BE2C (cell line): ENCODE results near the gene ZBTB1. TPM values are rescaled to one million over a fixed set of nuclear protein-coding genes. Genes with fewer than 3 reads are reported as not detected.

ENCODE experiments used
- DNase-seq: peaks from one replicate; pipeline ENCODE4 v3.0.0-alpha.2; 2020
- H3K27me3 ChIP-seq: fragments of 250-450 bp; sonication (Bioruptor Pico); 2 replicates; pipeline ENCODE4 v1.5.1; 2020; ENCODE audit warnings: mild to moderate bottlenecking
- H3K36me3 ChIP-seq: fragments of 250-450 bp; sonication (Bioruptor Pico); 2 replicates; pipeline ENCODE4 v1.5.1; 2020; ENCODE audit warnings: mild to moderate bottlenecking
- H3K4me1 ChIP-seq: fragments of 250-450 bp; sonication (Bioruptor Pico); 2 replicates; pipeline ENCODE4 v1.5.1; 2020
- H3K4me3 ChIP-seq: 2 replicates; pipeline ENCODE4 v1.5.1; 2011; ENCODE audit warnings: low read depth, low read length
- H3K9me3 ChIP-seq: fragments of 250-450 bp; sonication (Bioruptor Pico); 2 replicates; pipeline ENCODE4 v1.5.1; 2020
- CTCF ChIP-seq: IDR thresholded peaks from 2 replicates; pipeline ENCODE4 v1.5.1; 2012; ENCODE audit warnings: mild to moderate bottlenecking, low read depth, low read length
- polyA plus RNA-seq: library from polyadenylated mRNA; unstranded; fragments of >200 nt; gene quantifications from one replicate; pipeline ENCODE4 v1.2.1, GENCODE V29; 2012; ENCODE audit warnings: low read depth, missing spikeins; ENCODE audit not compliant: insufficient read length, insufficient read depth

Gene ZBTB1
- 19.4 TPM for polyA plus RNA-seq

GRCh38 chr14:64504310-64504896, at the start of gene ZBTB1:
Gene ZBTB1 (plus strand): TSS chr14:64504770. CDS start chr14:64521505, 16,735 bp downstream.
- H3K4me3 ChIP-seq, result peak within 1 kb of the TSS; percentile 90
- no peaks in the 10 kb centered on the region for H3K36me3 ChIP-seq
- no peak for TF ChIP-seq CTCF
- peaks cover 11% of the 10 kb centered on the region; the same call in 1 of the 2 replicates for H3K4me1 ChIP-seq
- no peaks in the 10 kb centered on the region for H3K9me3 ChIP-seq
- no peaks in the 10 kb centered on the region for H3K27me3 ChIP-seq
- DNase-seq, result peak; percentile 93

GRCh38 chr14:64459405-64460136, 45.0 kb upstream of the ZBTB1 start:
- H3K4me1 ChIP-seq, result peaks cover 2% of the 10 kb centered on the region; the same call in 1 of the 2 replicates
- H3K36me3 ChIP-seq, result peaks cover 54% of the 10 kb centered on the region
- no peak for DNase-seq
- no peaks in the 10 kb centered on the region for H3K27me3 ChIP-seq
- H3K9me3 ChIP-seq, result no peaks in the 10 kb centered on the region
- H3K4me3 ChIP-seq, result no peak overlapping the region
- no peak for TF ChIP-seq CTCF

- Histone ChIP-seq H3K9me3 (no peaks in the 10 kb centered on the region), H3K36me3 (peaks cover 37% of the 10 kb centered on the region), H3K4me3 (no peak overlapping the region), H3K4me1 (peaks cover 4% of the 10 kb centered on the region; the same call in 1 of the 2 replicates), H3K27me3 (no peaks in the 10 kb centered on the region)
- TF ChIP-seq CTCF, result no peak
- no peak for DNase-seq
Measured at GRCh38 chr14:64461221-64461620, 43.3 kb upstream of the ZBTB1 start.

GRCh38 chr14:64463195-64463594, 41.4 kb upstream of the ZBTB1 start:
- no peaks in the 10 kb centered on the region for H3K27me3 ChIP-seq
- no peaks in the 10 kb centered on the region for H3K9me3 ChIP-seq
- H3K4me1 ChIP-seq, result peaks cover 13% of the 10 kb centered on the region
- TF ChIP-seq CTCF, result no peak
- no peak for DNase-seq
- H3K4me3 ChIP-seq, result no peak overlapping the region
- H3K36me3 ChIP-seq, result peaks cover 22% of the 10 kb centered on the region

- H3K36me3 ChIP-seq, result peaks cover 18% of the 10 kb centered on the region
- no peaks in the 10 kb centered on the region for H3K9me3 ChIP-seq
- H3K27me3 ChIP-seq, result no peaks in the 10 kb centered on the region
- no peak for DNase-seq
- no peak overlapping the region for H3K4me3 ChIP-seq
- peaks cover 13% of the 10 kb centered on the region for H3K4me1 ChIP-seq
- TF ChIP-seq CTCF, result no peak
Measured at GRCh38 chr14:64463873-64464272, 40.7 kb upstream of the ZBTB1 start.

- Histone ChIP-seq H3K36me3 (peaks cover 11% of the 10 kb centered on the region), H3K4me1 (peaks cover 13% of the 10 kb centered on the region), H3K27me3 (no peaks in the 10 kb centered on the region), H3K4me3 (peak overlapping the region; percentile 64), H3K9me3 (no peaks in the 10 kb centered on the region)
- no peak for TF ChIP-seq CTCF
- no peak for DNase-seq
Measured at GRCh38 chr14:64464651-64465050, 39.9 kb upstream of the ZBTB1 start.
